B cell (primary cell): ENCODE measurements around the gene TIMM21. TPM values are rescaled to one million over a fixed set of nuclear protein-coding genes. Genes with fewer than 3 reads are reported as not detected.

Experiments used
- ATAC-seq: fragments of 200-7000 bp; cut with Tn5 transposase; one replicate; pipeline ENCODE4 v1.10.0; 2021; ENCODE audit warnings: low read depth, mild to moderate bottlenecking, moderate number of reproducible peaks, moderate library complexity
- CTCF ChIA-PET: fragments of 350-600 bp; sonication (Branson Sonifier 250); formaldehyde crosslinking; loops from one replicate; lab custom pipeline; 2021; ENCODE audit warnings: antibody characterized with exemption, inconsistent platforms; lab: Charles Lee
- POLR2A ChIA-PET: fragments of 350-600 bp; sonication (Branson Sonifier 250); formaldehyde crosslinking; loops from one replicate; lab custom pipeline; 2021; ENCODE audit warnings: antibody characterized with exemption; lab: Charles Lee
- DNase-seq: peaks from one replicate; pipeline ENCODE4 v3.0.0; 2013
- H2AFZ ChIP-seq: 2 replicates; pipeline ENCODE4 v1.6.1; 2012; ENCODE audit warnings: mild to moderate bottlenecking, low read depth, low read length; ENCODE audit not compliant: insufficient read depth, poor library complexity, severe bottlenecking
- H3K27ac ChIP-seq, 2 donors: 1 replicate in 1 of 2; 2 replicates in 1 of 2; pipeline ENCODE4 v1.5.1; 2012 to 2013; ENCODE audit warnings: low read length in 2 of 2, mild to moderate bottlenecking in 2 of 2, moderate library complexity in 1 of 2
- H3K27me3 ChIP-seq, 4 experiments: fragments of 200-600 bp in 1 of 4; sonication (generic) in 1 of 4; replicated peaks in 1 of 4; 1 replicate in 2 of 4; 2 replicates in 2 of 4; pipeline versions ENCODE4 v1.6.1 to v1.7.0; 2013 to 2016; ENCODE audit warnings: low read length in 3 of 4, mild to moderate bottlenecking in 2 of 4, mixed read lengths in 1 of 4, moderate library complexity in 1 of 4; ENCODE audit not compliant: insufficient read depth in 4 of 4, control insufficient read depth in 3 of 4; ENCODE audit errors: control extremely low read depth in 1 of 4
- H3K36me3 ChIP-seq, 2 experiments: replicated peaks in 1 of 2; 1 replicate in 1 of 2; 2 replicates in 1 of 2; pipeline versions ENCODE4 v1.6.1 to v1.7.1; 2013; ENCODE audit warnings: low read length in 1 of 2; ENCODE audit not compliant: insufficient read depth in 2 of 2, control insufficient read depth in 1 of 2; ENCODE audit errors: control extremely low read depth in 1 of 2, extremely low read depth in 1 of 2
- H3K4me1 ChIP-seq, 2 donors: fragments of 200-600 bp in 1 of 2; sonication (generic) in 1 of 2; 1 replicate in 1 of 2; 2 replicates in 1 of 2; pipeline versions ENCODE4 v1.5.1 to v1.6.1; 2013 to 2017; ENCODE audit warnings: low read length in 2 of 2; ENCODE audit not compliant: control insufficient read depth in 2 of 2, insufficient read depth in 2 of 2
- H3K4me2 ChIP-seq: replicated peaks from 2 replicates; pipeline ENCODE3; 2012; ENCODE audit warnings: mild to moderate bottlenecking, low read depth, low read length; ENCODE audit not compliant: poor library complexity, severe bottlenecking
- H3K4me3 ChIP-seq, 5 experiments: fragments of 200-600 bp in 1 of 5; sonication (generic) in 1 of 5; 1 replicate in 3 of 5; 2 replicates in 2 of 5; pipeline versions ENCODE4 v1.5.1 to v1.7.0; 2011 to 2016; ENCODE audit warnings: low read length in 4 of 5, mild to moderate bottlenecking in 4 of 5, low read depth in 2 of 5, control low read depth in 1 of 5, moderate library complexity in 1 of 5; ENCODE audit not compliant: insufficient read depth in 1 of 5; ENCODE audit errors: control extremely low read depth in 1 of 5, extremely low read depth in 1 of 5
- H3K79me2 ChIP-seq: fragments of 200-600 bp; sonication (generic); one replicate; pipeline ENCODE4 v1.6.0; 2016; ENCODE audit warnings: low read length; ENCODE audit not compliant: control insufficient read depth, insufficient read depth
- H3K9ac ChIP-seq: fragments of 200-600 bp; sonication (generic); 2 replicates; pipeline ENCODE4 v1.6.1; 2017; ENCODE audit warnings: mild to moderate bottlenecking, low read length, moderate library complexity
- H3K9me3 ChIP-seq, 3 donors: one replicate each; pipeline versions ENCODE4 v1.6.1 to v1.7.1; 2013; ENCODE audit warnings: low read length in 2 of 3; ENCODE audit not compliant: control insufficient read depth in 2 of 3, insufficient read depth in 1 of 3; ENCODE audit errors: control extremely low read depth in 1 of 3
- H4K20me1 ChIP-seq: 2 replicates; pipeline ENCODE4 v1.6.0; 2012; ENCODE audit warnings: mild to moderate bottlenecking, low read length; ENCODE audit not compliant: insufficient read depth, control insufficient read depth, poor library complexity, severe bottlenecking
- H3K27ac Mint-ChIP-seq: one replicate; pipeline ENCODE4 v1.8.0; 2021; ENCODE audit warnings: mixed read lengths
- H3K27me3 Mint-ChIP-seq: one replicate; pipeline ENCODE4 v1.8.0; 2021; ENCODE audit warnings: mixed read lengths
- H3K4me1 Mint-ChIP-seq: one replicate; pipeline ENCODE4 v1.8.0; 2021; ENCODE audit warnings: mixed read lengths
- H3K4me3 Mint-ChIP-seq: one replicate; pipeline ENCODE4 v1.8.0; 2021; ENCODE audit warnings: mixed read lengths
- H3K9me3 Mint-ChIP-seq: one replicate; pipeline ENCODE4 v1.8.0; 2022; ENCODE audit warnings: mixed read lengths; ENCODE audit not compliant: insufficient read depth
- CTCF ChIP-seq: fragments of 200-600 bp; IDR thresholded peaks from one replicate; pipeline ENCODE4 v1.8.0; 2022; ENCODE audit warnings: antibody characterized with exemption, mild to moderate bottlenecking
- EZH2 ChIP-seq: IDR thresholded peaks from 2 replicates; pipeline ENCODE4 v1.6.1; 2012; ENCODE audit warnings: borderline replicate concordance, low read depth, mild to moderate bottlenecking, moderate library complexity, low read length; ENCODE audit not compliant: insufficient read depth, poor library complexity, severe bottlenecking
- WGBS: methylation state at CpG from one replicate; pipeline ENCODE4 v1.1.5; 2013; ENCODE audit warnings: missing lambda C conversion rate; ENCODE audit not compliant: insufficient coverage; 5-methylcytosine and 5-hydroxymethylcytosine counted together
- intact Hi-C: fragments of 100-400 bp; cut with micrococcal nuclease; formaldehyde crosslinking; loops from one replicate; pipeline ENCODE4 v1.10.0; 2022
- polyA plus RNA-seq: library from polyadenylated mRNA; depleted of rRNA; stranded (reverse); fragments of >200 nt; gene quantifications from 2 replicates; pipeline ENCODE4 v1.2.3, GENCODE V29; 2012
- total RNA-seq, 2 donors: library from RNA; stranded (reverse); fragments of 120-200 nt in 1 of 2; gene quantifications; 1 replicate in 1 of 2; 2 replicates in 1 of 2; pipeline versions ENCODE4 v1.2.3 to v1.2.4, GENCODE V29; 2013 to 2022

The TIMM21 gene
- total and polyA plus RNA-seq, 2 donors (not counting 1 experiment from before 2014, with no cell fraction given): 22.9 to 25.0 TPM

- Histone ChIP-seq H3K27me3 (no peaks in the 10 kb centered on the region), H3K4me2 (peak overlapping the region; percentile 7), H3K9me3 (no peaks in the 10 kb centered on the region), H3K9ac (no peak overlapping the region), H3K4me1 (peaks cover 15 to 21% of the 10 kb centered on the region in 2 donors), H3K27ac (no peak overlapping the region), H3K36me3 (peaks cover 0 to 31% of the 10 kb centered on the region in 2 experiments), H3K79me2 (peaks cover 52% of the 10 kb centered on the region), H4K20me1 (peaks cover 44% of the 10 kb centered on the region), H3K4me3 (no peak overlapping the region), H2AFZ (no peak overlapping the region)
- Mint-ChIP-seq H3K27ac (no peak overlapping the region), H3K27me3 (no peaks in the 10 kb centered on the region), H3K9me3 (no peaks in the 10 kb centered on the region), H3K4me1 (peaks cover 36% of the 10 kb centered on the region), H3K4me3 (peak overlapping the region; percentile 72)
- ATAC-seq (no peak), DNase-seq (no peak)
- ChIA-PET POLR2A (no interaction called here), CTCF (no interaction called here)
- WGBS: 90% methylated on average over 2 of the region's 5 CpGs
- TF ChIP-seq EZH2 (no peak), CTCF (no peak)
- intact Hi-C loops: loop anchor here (2.0 to 5.0 kb wide), 4 partner anchors 47 to 193 kb away; no protein-coding TSS in a partner anchor
Measured at GRCh38 chr18:74149878-74150277, 1.6 kb downstream of the TIMM21 start.

- Histone ChIP-seq H3K27me3 (no peaks in the 10 kb centered on the region), H3K9ac (no peak overlapping the region), H3K36me3 (peaks cover 0 to 49% of the 10 kb centered on the region in 2 experiments), H3K9me3 (no peaks in the 10 kb centered on the region), H3K27ac (no peak overlapping the region), H4K20me1 (peaks cover 44% of the 10 kb centered on the region), H3K79me2 (peaks cover 52% of the 10 kb centered on the region), H3K4me3 (no peak overlapping the region), H3K4me1 (peaks cover 10 to 16% of the 10 kb centered on the region in 2 donors), H3K4me2 (no peak overlapping the region), H2AFZ (no peak overlapping the region)
- no peak for DNase-seq
- CTCF ChIA-PET: interaction anchor here (1.1 kb wide), 1 partner anchor 43 kb away, joined by 3 read pairs; no protein-coding TSS in a partner anchor
- POLR2A ChIA-PET: no interaction called here
- no peaks in the 10 kb centered on the region for H3K9me3 Mint-ChIP-seq
- no peak for ATAC-seq
- no peak overlapping the region for H3K27ac Mint-ChIP-seq
- H3K27me3 Mint-ChIP-seq: no peaks in the 10 kb centered on the region
- H3K4me3 Mint-ChIP-seq: no peak overlapping the region
- peaks cover 31% of the 10 kb centered on the region for H3K4me1 Mint-ChIP-seq
- TF ChIP-seq CTCF: no peak
- TF ChIP-seq EZH2: no peak
- 97% methylated on average over 5 of the region's 6 CpGs for WGBS
- intact Hi-C loops: no loop called here
Measured at GRCh38 chr18:74152270-74152669, 3.9 kb downstream of the TIMM21 start.
